B cell (primary cell): Measurements from ENCODE around the gene CRAMP1.

Source experiments
- CTCF ChIP-seq: fragments of 200-600 bp; IDR thresholded peaks from one replicate; pipeline ENCODE4 v1.8.0; 2022; ENCODE audit warnings: antibody characterized with exemption, mild to moderate bottlenecking
- EZH2 ChIP-seq: IDR thresholded peaks from 2 replicates; pipeline ENCODE4 v1.6.1; 2012; ENCODE audit warnings: borderline replicate concordance, low read depth, mild to moderate bottlenecking, moderate library complexity, low read length; ENCODE audit not compliant: insufficient read depth, poor library complexity, severe bottlenecking

GRCh38 chr16:1564325-1564724 is 47.8 kb upstream of the CRAMP1 start:
- TF ChIP-seq CTCF, result peak; percentile 42
- no peak for TF ChIP-seq EZH2
